ENCODE measurements around the gene C10orf105. TPM values are rescaled to one million over a fixed set of nuclear protein-coding genes. Genes with fewer than 3 reads are reported as not detected.

C10orf105 gene
- total and polyA plus RNA-seq, 12 donors, result 0.03 to 0.16 (median 0.07) TPM; not detected in 5

DNA sequence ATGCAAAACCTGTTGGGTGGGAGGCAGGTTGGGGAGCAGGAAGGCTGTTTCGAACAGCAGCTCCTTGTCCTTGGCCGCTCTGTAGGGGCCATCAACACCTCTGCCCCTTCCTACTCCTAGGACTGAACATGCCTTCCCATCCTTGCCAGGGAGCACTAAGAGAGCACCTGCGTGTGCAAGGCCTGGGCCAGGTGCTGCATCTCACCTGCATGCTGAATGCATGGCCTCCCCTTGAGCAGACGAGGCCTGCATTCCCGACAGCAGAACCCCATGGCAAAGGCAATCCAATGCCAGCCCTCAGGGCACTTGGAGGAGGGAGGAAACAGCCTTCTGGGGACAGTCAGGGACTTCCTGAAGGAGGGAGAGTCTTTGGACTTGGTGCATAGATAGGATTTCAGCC is 42.7 kb upstream of the C10orf105 start:
- intact Hi-C loops (cut with DNase I), result no loop called here
- peaks cover 0 to 92% (median 25%) of the 10 kb centered on the region in 9 donors for H3K36me3 ChIP-seq
- no peaks in the 10 kb centered on the region for H3K9me3 ChIP-seq
- WGBS, 2 donors, result 84 to 89% methylated on average over 5 of the region's 5 CpGs
- H3K27ac ChIP-seq, result peak overlapping the region in 7 of 10 donors; percentile 13 to 99 (median 51)
- no peaks in the 10 kb centered on the region for H3K27me3 ChIP-seq
- TF ChIP-seq, protein P1, sequence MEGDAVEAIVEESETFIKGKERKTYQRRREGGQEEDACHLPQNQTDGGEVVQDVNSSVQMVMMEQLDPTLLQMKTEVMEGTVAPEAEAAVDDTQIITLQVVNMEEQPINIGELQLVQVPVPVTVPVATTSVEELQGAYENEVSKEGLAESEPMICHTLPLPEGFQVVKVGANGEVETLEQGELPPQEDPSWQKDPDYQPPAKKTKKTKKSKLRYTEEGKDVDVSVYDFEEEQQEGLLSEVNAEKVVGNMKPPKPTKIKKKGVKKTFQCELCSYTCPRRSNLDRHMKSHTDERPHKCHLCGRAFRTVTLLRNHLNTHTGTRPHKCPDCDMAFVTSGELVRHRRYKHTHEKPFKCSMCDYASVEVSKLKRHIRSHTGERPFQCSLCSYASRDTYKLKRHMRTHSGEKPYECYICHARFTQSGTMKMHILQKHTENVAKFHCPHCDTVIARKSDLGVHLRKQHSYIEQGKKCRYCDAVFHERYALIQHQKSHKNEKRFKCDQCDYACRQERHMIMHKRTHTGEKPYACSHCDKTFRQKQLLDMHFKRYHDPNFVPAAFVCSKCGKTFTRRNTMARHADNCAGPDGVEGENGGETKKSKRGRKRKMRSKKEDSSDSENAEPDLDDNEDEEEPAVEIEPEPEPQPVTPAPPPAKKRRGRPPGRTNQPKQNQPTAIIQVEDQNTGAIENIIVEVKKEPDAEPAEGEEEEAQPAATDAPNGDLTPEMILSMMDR (IDR thresholded peaks at IDR 0.05), result no peak
- H3K4me1 ChIP-seq, result peaks cover 26 to 93% (median 82%) of the 10 kb centered on the region in 9 donors
- DNase-seq (no peak), ATAC-seq (no peak)
- H3K4me3 ChIP-seq, result no peak overlapping the region

DNA sequence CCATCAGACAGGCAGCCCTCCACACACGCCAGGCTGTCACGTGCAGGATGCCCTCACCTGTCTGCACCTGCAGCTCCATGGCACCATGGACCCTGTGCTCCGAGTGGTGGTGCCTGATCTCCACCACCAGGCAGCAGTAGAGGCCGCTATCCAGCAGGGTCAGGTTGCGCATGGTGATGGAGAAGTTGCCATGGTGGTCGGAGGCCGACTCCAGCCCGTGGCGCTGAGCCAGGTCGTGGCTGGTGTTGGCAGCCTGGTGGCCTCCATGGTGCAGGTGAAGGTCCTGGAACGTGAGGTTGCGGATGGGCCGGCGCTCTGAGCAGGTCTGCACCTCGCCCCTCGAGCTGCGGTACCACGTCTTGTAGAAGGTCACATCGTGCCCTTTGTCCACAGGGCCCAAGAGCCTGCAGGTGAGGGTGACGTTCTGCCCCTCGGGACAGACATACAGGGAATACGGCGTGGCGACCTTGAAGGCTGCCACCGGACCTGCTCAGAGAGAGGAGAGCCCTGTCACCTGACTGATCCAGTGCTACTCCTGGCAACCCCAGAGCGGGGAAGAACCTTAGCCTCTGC is 42.0 kb upstream of the C10orf105 start:
- ATAC-seq, result peak in 2 of 8 donors; percentile 29 to 38
- TF ChIP-seq, protein P1 (IDR thresholded peaks at IDR 0.05), result peak in 2 of 9 donors; percentile 11 to 25
- intact Hi-C loops (cut with DNase I), result no loop called here
- H3K36me3 ChIP-seq, result peaks cover 0 to 91% (median 25%) of the 10 kb centered on the region in 9 donors
- DNase-seq, result no peak
- H3K4me1 ChIP-seq, result peaks cover 20 to 93% (median 77%) of the 10 kb centered on the region in 9 donors
- H3K27me3 ChIP-seq, result no peaks in the 10 kb centered on the region
- peak overlapping the region in 2 of 10 donors; percentile 1 to 19 for H3K4me3 ChIP-seq
- peak overlapping the region in 5 of 10 donors; percentile 39 to 99 (median 56) for H3K27ac ChIP-seq
- no peaks in the 10 kb centered on the region for H3K9me3 ChIP-seq
- 81 to 86% methylated on average over 26 of the region's 26 CpGs for WGBS, 2 donors

DNA sequence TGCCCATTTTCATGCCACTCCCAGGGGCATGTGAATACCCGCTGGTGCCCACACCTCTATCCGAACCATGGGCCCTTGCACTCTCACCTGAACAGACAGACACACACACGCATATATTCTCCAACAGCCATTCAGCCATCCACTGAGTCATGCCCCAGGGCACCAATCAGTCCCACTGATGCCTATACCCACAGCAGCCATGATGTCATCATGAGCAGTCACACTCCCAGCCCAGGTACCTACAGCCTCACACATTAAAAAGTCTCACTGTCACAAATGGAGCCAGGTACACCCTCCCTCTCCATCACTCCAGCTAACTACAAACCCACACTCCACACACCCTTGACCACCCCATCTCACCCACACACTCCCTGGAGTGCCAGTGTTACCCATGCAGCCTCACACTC is 41.5 kb upstream of the C10orf105 start:
- no peak for ATAC-seq
- Histone ChIP-seq H3K27ac (peak overlapping the region in 4 of 10 donors; percentile 38 to 56 (median 45)), H3K27me3 (no peaks in the 10 kb centered on the region), H3K4me1 (peaks cover 15 to 93% (median 74%) of the 10 kb centered on the region in 9 donors), H3K36me3 (peaks cover 0 to 91% (median 25%) of the 10 kb centered on the region in 9 donors), H3K4me3 (peak overlapping the region in 1 of 10 donors; percentile 1), H3K9me3 (no peaks in the 10 kb centered on the region)
- TF ChIP-seq, protein P1 (IDR thresholded peaks at IDR 0.05), result no peak
- 96 to 97% methylated on average over 3 of the region's 3 CpGs for WGBS, 2 donors
- intact Hi-C loops (cut with DNase I), result no loop called here
- no peak for DNase-seq

DNA sequence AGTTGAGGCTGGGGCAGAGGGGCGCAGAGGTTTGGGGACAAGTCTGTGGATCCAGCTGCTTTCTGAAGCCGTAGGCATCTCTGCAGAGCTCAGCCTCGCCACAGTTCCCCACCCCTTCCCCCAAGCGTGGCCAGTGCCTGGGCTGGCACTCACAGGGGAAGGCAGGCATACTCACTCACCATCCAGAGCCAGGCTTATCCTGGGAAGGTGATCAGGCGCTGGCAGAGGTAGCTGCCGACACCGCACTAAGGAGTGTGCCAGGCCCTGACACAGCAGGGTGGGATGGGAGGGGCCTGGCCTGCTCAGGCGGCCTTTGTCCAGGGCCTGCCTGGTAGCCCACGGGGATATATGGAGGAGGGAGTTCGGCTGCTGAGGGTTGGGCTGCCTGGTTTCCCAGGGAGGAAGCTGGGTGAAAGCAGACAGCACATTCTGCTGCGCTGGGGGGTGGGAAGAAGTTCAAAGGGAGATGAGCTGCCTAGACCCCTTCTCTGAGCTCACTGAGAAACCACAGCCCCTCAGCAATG is 37.9 kb upstream of the C10orf105 start:
- ATAC-seq, result peak; percentile 43 to 74 (median 64)
- Histone ChIP-seq H3K4me1 (peaks cover 0 to 93% (median 60%) of the 10 kb centered on the region in 9 donors), H3K4me3 (peak overlapping the region in 1 of 10 donors; percentile 12), H3K27me3 (no peaks in the 10 kb centered on the region), H3K27ac (peak overlapping the region in 8 of 10 donors; percentile 18 to 95 (median 61)), H3K9me3 (no peaks in the 10 kb centered on the region), H3K36me3 (peaks cover 1 to 94% (median 38%) of the 10 kb centered on the region in 9 donors)
- 40 to 52% methylated on average over 11 of the region's 11 CpGs for WGBS, 2 donors
- intact Hi-C loops (cut with DNase I), result no loop called here
- peak in 1 of 2 donors; percentile 55 for DNase-seq
- TF ChIP-seq, protein P1 (IDR thresholded peaks at IDR 0.05), result no peak

Data from heart right ventricle (tissue), 16 donors.